B cell (primary cell): ENCODE measurements around the gene LKAAEAR1. TPM values are rescaled to one million over a fixed set of nuclear protein-coding genes. Genes with fewer than 3 reads are reported as not detected.
"Not testable (repeated sequence)": the region's sequence is repeated elsewhere in the genome, so short reads cannot be mapped to it uniquely, and the experiment has no call there.

ENCODE experiments used
- ATAC-seq: fragments of 200-7000 bp; cut with Tn5 transposase; one replicate; pipeline ENCODE4 v1.10.0; 2021; ENCODE audit warnings: low read depth, mild to moderate bottlenecking, moderate number of reproducible peaks, moderate library complexity
- CTCF ChIA-PET: fragments of 350-600 bp; sonication (Branson Sonifier 250); formaldehyde crosslinking; loops from one replicate; lab custom pipeline; 2021; ENCODE audit warnings: antibody characterized with exemption, inconsistent platforms; lab: Charles Lee
- POLR2A ChIA-PET: fragments of 350-600 bp; sonication (Branson Sonifier 250); formaldehyde crosslinking; loops from one replicate; lab custom pipeline; 2021; ENCODE audit warnings: antibody characterized with exemption; lab: Charles Lee
- DNase-seq: peaks from one replicate; pipeline ENCODE4 v3.0.0; 2013
- H2AFZ ChIP-seq: 2 replicates; pipeline ENCODE4 v1.6.1; 2012; ENCODE audit warnings: mild to moderate bottlenecking, low read depth, low read length; ENCODE audit not compliant: insufficient read depth, poor library complexity, severe bottlenecking
- H3K27ac ChIP-seq, 2 donors: 1 replicate in 1 of 2; 2 replicates in 1 of 2; pipeline ENCODE4 v1.5.1; 2012 to 2013; ENCODE audit warnings: low read length in 2 of 2, mild to moderate bottlenecking in 2 of 2, moderate library complexity in 1 of 2
- H3K27me3 ChIP-seq, 4 experiments: fragments of 200-600 bp in 1 of 4; sonication (generic) in 1 of 4; replicated peaks in 1 of 4; 1 replicate in 2 of 4; 2 replicates in 2 of 4; pipeline versions ENCODE4 v1.6.1 to v1.7.0; 2013 to 2016; ENCODE audit warnings: low read length in 3 of 4, mild to moderate bottlenecking in 2 of 4, mixed read lengths in 1 of 4, moderate library complexity in 1 of 4; ENCODE audit not compliant: insufficient read depth in 4 of 4, control insufficient read depth in 3 of 4; ENCODE audit errors: control extremely low read depth in 1 of 4
- H3K36me3 ChIP-seq, 2 experiments: replicated peaks in 1 of 2; 1 replicate in 1 of 2; 2 replicates in 1 of 2; pipeline versions ENCODE4 v1.6.1 to v1.7.1; 2013; ENCODE audit warnings: low read length in 1 of 2; ENCODE audit not compliant: insufficient read depth in 2 of 2, control insufficient read depth in 1 of 2; ENCODE audit errors: control extremely low read depth in 1 of 2, extremely low read depth in 1 of 2
- H3K4me1 ChIP-seq, 2 donors: fragments of 200-600 bp in 1 of 2; sonication (generic) in 1 of 2; 1 replicate in 1 of 2; 2 replicates in 1 of 2; pipeline versions ENCODE4 v1.5.1 to v1.6.1; 2013 to 2017; ENCODE audit warnings: low read length in 2 of 2; ENCODE audit not compliant: control insufficient read depth in 2 of 2, insufficient read depth in 2 of 2
- H3K4me2 ChIP-seq: replicated peaks from 2 replicates; pipeline ENCODE3; 2012; ENCODE audit warnings: mild to moderate bottlenecking, low read depth, low read length; ENCODE audit not compliant: poor library complexity, severe bottlenecking
- H3K4me3 ChIP-seq, 5 experiments: fragments of 200-600 bp in 1 of 5; sonication (generic) in 1 of 5; 1 replicate in 3 of 5; 2 replicates in 2 of 5; pipeline versions ENCODE4 v1.5.1 to v1.7.0; 2011 to 2016; ENCODE audit warnings: low read length in 4 of 5, mild to moderate bottlenecking in 4 of 5, low read depth in 2 of 5, control low read depth in 1 of 5, moderate library complexity in 1 of 5; ENCODE audit not compliant: insufficient read depth in 1 of 5; ENCODE audit errors: control extremely low read depth in 1 of 5, extremely low read depth in 1 of 5
- H3K79me2 ChIP-seq: fragments of 200-600 bp; sonication (generic); one replicate; pipeline ENCODE4 v1.6.0; 2016; ENCODE audit warnings: low read length; ENCODE audit not compliant: control insufficient read depth, insufficient read depth
- H3K9ac ChIP-seq: fragments of 200-600 bp; sonication (generic); 2 replicates; pipeline ENCODE4 v1.6.1; 2017; ENCODE audit warnings: mild to moderate bottlenecking, low read length, moderate library complexity
- H3K9me3 ChIP-seq, 3 donors: one replicate each; pipeline versions ENCODE4 v1.6.1 to v1.7.1; 2013; ENCODE audit warnings: low read length in 2 of 3; ENCODE audit not compliant: control insufficient read depth in 2 of 3, insufficient read depth in 1 of 3; ENCODE audit errors: control extremely low read depth in 1 of 3
- H4K20me1 ChIP-seq: 2 replicates; pipeline ENCODE4 v1.6.0; 2012; ENCODE audit warnings: mild to moderate bottlenecking, low read length; ENCODE audit not compliant: insufficient read depth, control insufficient read depth, poor library complexity, severe bottlenecking
- H3K27ac Mint-ChIP-seq: one replicate; pipeline ENCODE4 v1.8.0; 2021; ENCODE audit warnings: mixed read lengths
- H3K27me3 Mint-ChIP-seq: one replicate; pipeline ENCODE4 v1.8.0; 2021; ENCODE audit warnings: mixed read lengths
- H3K4me1 Mint-ChIP-seq: one replicate; pipeline ENCODE4 v1.8.0; 2021; ENCODE audit warnings: mixed read lengths
- H3K4me3 Mint-ChIP-seq: one replicate; pipeline ENCODE4 v1.8.0; 2021; ENCODE audit warnings: mixed read lengths
- H3K9me3 Mint-ChIP-seq: one replicate; pipeline ENCODE4 v1.8.0; 2022; ENCODE audit warnings: mixed read lengths; ENCODE audit not compliant: insufficient read depth
- CTCF ChIP-seq: fragments of 200-600 bp; IDR thresholded peaks from one replicate; pipeline ENCODE4 v1.8.0; 2022; ENCODE audit warnings: antibody characterized with exemption, mild to moderate bottlenecking
- EZH2 ChIP-seq: IDR thresholded peaks from 2 replicates; pipeline ENCODE4 v1.6.1; 2012; ENCODE audit warnings: borderline replicate concordance, low read depth, mild to moderate bottlenecking, moderate library complexity, low read length; ENCODE audit not compliant: insufficient read depth, poor library complexity, severe bottlenecking
- WGBS: methylation state at CpG from one replicate; pipeline ENCODE4 v1.1.5; 2013; ENCODE audit warnings: missing lambda C conversion rate; ENCODE audit not compliant: insufficient coverage; 5-methylcytosine and 5-hydroxymethylcytosine counted together
- intact Hi-C: fragments of 100-400 bp; cut with micrococcal nuclease; formaldehyde crosslinking; loops from one replicate; pipeline ENCODE4 v1.10.0; 2022
- polyA plus RNA-seq: library from polyadenylated mRNA; depleted of rRNA; stranded (reverse); fragments of >200 nt; gene quantifications from 2 replicates; pipeline ENCODE4 v1.2.3, GENCODE V29; 2012
- total RNA-seq, 2 donors: library from RNA; stranded (reverse); fragments of 120-200 nt in 1 of 2; gene quantifications; 1 replicate in 1 of 2; 2 replicates in 1 of 2; pipeline versions ENCODE4 v1.2.3 to v1.2.4, GENCODE V29; 2013 to 2022

The LKAAEAR1 gene
- total and polyA plus RNA-seq, 2 donors (not counting 1 experiment from before 2014, with no cell fraction given): 1.9 TPM; not detected in 1

- H3K9me3 Mint-ChIP-seq, H3K4me1 Mint-ChIP-seq, H3K9me3 ChIP-seq, H3K36me3 ChIP-seq, DNase-seq, H3K27ac ChIP-seq, H3K79me2 ChIP-seq, H2AFZ ChIP-seq, H3K4me2 ChIP-seq, POLR2A ChIA-PET, H3K9ac ChIP-seq, ATAC-seq, H3K27me3 ChIP-seq, H3K27ac Mint-ChIP-seq, H4K20me1 ChIP-seq, H3K4me3 Mint-ChIP-seq, H3K27me3 Mint-ChIP-seq, H3K4me3 ChIP-seq: not testable (repeated sequence)
- intact Hi-C loops: loop anchor here (5.0 kb wide), 1 partner anchor 336 kb away; no protein-coding TSS in a partner anchor
- CTCF ChIA-PET: interaction anchor here (5.4 to 9.2 kb wide), 2 partner anchors 41 to 84 kb away, joined by 108 to 220 read pairs; partner anchors contain the start of genes LKAAEAR1, OPRL1 and RGS19
- H3K4me1 ChIP-seq: peaks cover 4 to 11% of the 10 kb centered on the region in 2 donors
- 88% methylated on average over 10 of the region's 11 CpGs for WGBS
Observed at GRCh38 chr20:64122927-64123326, 38.7 kb upstream of the LKAAEAR1 start.

DNA sequence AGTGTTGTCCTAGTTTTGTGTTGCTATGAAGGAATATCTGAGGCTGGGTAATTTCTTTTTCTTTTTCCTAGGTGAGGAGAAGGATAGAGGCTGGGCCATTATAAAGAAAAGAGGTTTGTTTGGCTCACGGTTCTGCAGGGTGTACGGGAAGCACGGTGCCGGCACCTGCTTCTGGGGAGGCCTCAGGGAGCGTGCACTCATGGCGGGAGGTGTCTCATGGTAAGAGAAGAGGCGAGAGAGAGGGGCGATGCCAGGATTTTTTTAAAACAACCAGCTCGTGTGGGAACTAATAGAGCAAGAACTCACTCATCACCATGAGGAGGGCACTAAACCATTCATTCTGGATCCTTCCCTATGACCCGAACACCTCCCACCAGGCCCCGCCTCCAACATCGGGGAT is 37.4 kb upstream of the LKAAEAR1 start:
- Mint-ChIP-seq H3K4me3 (no peak overlapping the region), H3K9me3 (no peaks in the 10 kb centered on the region), H3K27ac (no peak overlapping the region), H3K4me1 (peaks cover 8% of the 10 kb centered on the region), H3K27me3 (peaks cover 3% of the 10 kb centered on the region)
- ATAC-seq (no peak), DNase-seq (no peak)
- H3K27ac ChIP-seq: no peak overlapping the region
- H4K20me1 ChIP-seq: no peaks in the 10 kb centered on the region
- H3K9ac ChIP-seq: no peak overlapping the region
- H3K4me2 ChIP-seq: no peak overlapping the region
- H2AFZ ChIP-seq: no peak overlapping the region
- no peak overlapping the region for H3K4me3 ChIP-seq
- intact Hi-C loops: loop anchor here (5.0 kb wide), 1 partner anchor 334 kb away; no protein-coding TSS in a partner anchor
- H3K9me3 ChIP-seq: no peaks in the 10 kb centered on the region
- H3K27me3 ChIP-seq: peaks cover 0 to 10% (median 0%) of the 10 kb centered on the region in 4 experiments
- H3K79me2 ChIP-seq: no peaks in the 10 kb centered on the region
- H3K4me1 ChIP-seq: peaks cover 4 to 11% of the 10 kb centered on the region in 2 donors
- TF ChIP-seq CTCF: no peak
- TF ChIP-seq EZH2: no peak
- 100% methylated on average over 4 of the region's 12 CpGs for WGBS
- CTCF ChIA-PET: interaction anchor here (1.5 to 9.2 kb wide), 8 partner anchors 12 to 625 kb away, joined by 5 to 220 read pairs (median 24); partner anchors contain the start of genes LKAAEAR1, NPBWR2, OPRL1 and PRPF6
- no peaks in the 10 kb centered on the region for H3K36me3 ChIP-seq
- POLR2A ChIA-PET: interaction anchor here (0.6 to 1.6 kb wide), 2 partner anchors 42 to 51 kb away, joined by 5 to 6 read pairs; partner anchors contain the start of genes OPRL1 and RGS19
